ENCODE data around the gene CNTNAP2. TPM values are rescaled to one million over a fixed set of nuclear protein-coding genes. Genes with fewer than 3 reads are reported as not detected.

The CNTNAP2 gene
- total and polyA plus RNA-seq, 9 of the 15 experiments (the other 6 are each of a cell fraction or from before 2014, with no cell fraction given): 0.04 to 0.62 (median 0.09) TPM; not detected in 4

DNA sequence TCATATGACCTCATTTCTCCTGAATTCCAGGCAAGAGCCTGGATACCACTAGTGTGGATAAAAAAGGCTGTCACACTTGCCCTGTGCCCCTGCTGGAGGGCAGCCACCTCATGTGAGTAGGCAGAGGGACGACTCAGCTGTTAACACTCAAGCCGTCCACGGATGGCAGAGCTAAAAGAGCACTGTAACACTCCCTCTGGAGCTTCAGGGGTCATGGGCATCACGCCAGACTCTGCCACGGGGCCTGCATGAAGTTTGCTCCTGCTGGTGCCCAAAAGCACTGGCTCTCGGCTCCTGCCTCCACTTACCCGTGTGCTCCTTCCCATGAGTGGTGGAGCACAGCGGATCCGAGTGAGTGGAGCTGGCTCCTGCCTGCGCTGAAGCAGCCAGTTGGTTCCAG is 1554.2 kb downstream of the CNTNAP2 start:
- no TSS peak for BruUV-seq (replicated peaks)
- no peak for ATAC-seq
- H3K27me3 ChIP-seq (ENCODE audit: control insufficient read depth in 2 of 2, insufficient read depth in 2 of 2, low read length in 2 of 2): no peaks in the 10 kb centered on the region
- in situ Hi-C loops (cut with MboI): no loop called here
- no peak for FAIRE-seq
- WGBS (ENCODE audit: insufficient coverage, low coverage, missing lambda C conversion rate): 2% methylated on average over 10 of the region's 10 CpGs
- no peak overlapping the region for H3K27ac ChIP-seq (ENCODE audit: extremely low read depth, low read depth, low read length)
- no peak overlapping the region for H3K9ac ChIP-seq (ENCODE audit: insufficient read depth in 1 of 2, low read depth in 2 of 2, low read length in 2 of 2)
- H3K9me3 ChIP-seq (replicated peaks; ENCODE audit: control insufficient read depth, insufficient read depth, low read depth, low read length): no peaks in the 10 kb centered on the region
- no peaks in the 10 kb centered on the region for H3K36me3 ChIP-seq (ENCODE audit: control insufficient read depth, insufficient read depth, low read length)
- DNase-seq (ENCODE audit: extremely low read depth in 1 of 4, low spot score in 3 of 4): no peak
- TF ChIP-seq CHAMP1 (IDR thresholded peaks at IDR 0.05): no peak
- no peaks in the 10 kb centered on the region for H3K4me1 ChIP-seq (replicated peaks in 1 of 2; ENCODE audit: control insufficient read depth in 2 of 2, insufficient read depth in 2 of 2, low read length in 2 of 2)
- intact Hi-C loops (cut with micrococcal nuclease): no loop called here
- no peaks in the 10 kb centered on the region for H3K79me2 ChIP-seq (ENCODE audit: control insufficient read depth, insufficient read depth, low read length)
- CTCF ChIA-PET (ENCODE audit: low intra/inter-chr PET ratio): no interaction called here
- no peak overlapping the region for H3K4me2 ChIP-seq (ENCODE audit: insufficient read depth, low read length)
- H3K4me3 ChIP-seq: no peak overlapping the region
- H4K20me1 ChIP-seq (replicated peaks; ENCODE audit: control insufficient read depth, insufficient read depth, low read length): no peaks in the 10 kb centered on the region
- POLR2A ChIA-PET: no interaction called here
- H2AFZ ChIP-seq (ENCODE audit: low read depth, low read length): no peak overlapping the region
- no peaks in the 10 kb centered on the region for H3K9me1 ChIP-seq (ENCODE audit: control insufficient read depth, insufficient read depth, low read length)

GRCh38 chr7:147674705-147675104 is 1558.1 kb downstream of the CNTNAP2 start:
- Histone ChIP-seq H3K27me3 (ENCODE audit: control insufficient read depth in 2 of 2, insufficient read depth in 2 of 2, low read length in 2 of 2) (no peaks in the 10 kb centered on the region), H3K9ac (ENCODE audit: insufficient read depth in 1 of 2, low read depth in 2 of 2, low read length in 2 of 2) (no peak overlapping the region), H2AFZ (ENCODE audit: low read depth, low read length) (no peak overlapping the region), H3K4me2 (ENCODE audit: insufficient read depth, low read length) (no peak overlapping the region), H3K4me1 (replicated peaks in 1 of 2; ENCODE audit: control insufficient read depth in 2 of 2, insufficient read depth in 2 of 2, low read length in 2 of 2) (no peaks in the 10 kb centered on the region), H3K79me2 (ENCODE audit: control insufficient read depth, insufficient read depth, low read length) (no peaks in the 10 kb centered on the region), H3K4me3 (no peak overlapping the region), H3K36me3 (ENCODE audit: control insufficient read depth, insufficient read depth, low read length) (no peaks in the 10 kb centered on the region), H3K9me1 (ENCODE audit: control insufficient read depth, insufficient read depth, low read length) (no peaks in the 10 kb centered on the region), H4K20me1 (replicated peaks; ENCODE audit: control insufficient read depth, insufficient read depth, low read length) (no peaks in the 10 kb centered on the region), H3K9me3 (replicated peaks; ENCODE audit: control insufficient read depth, insufficient read depth, low read depth, low read length) (no peaks in the 10 kb centered on the region), H3K27ac (ENCODE audit: extremely low read depth, low read depth, low read length) (no peak overlapping the region)
- in situ Hi-C loops (cut with MboI) (no loop called here), intact Hi-C loops (cut with micrococcal nuclease) (no loop called here)
- BruUV-seq (replicated peaks): no TSS peak
- no peak for DNase-seq (ENCODE audit: extremely low read depth in 1 of 4, low spot score in 3 of 4)
- ChIA-PET CTCF (ENCODE audit: low intra/inter-chr PET ratio) (no interaction called here), POLR2A (no interaction called here)
- FAIRE-seq: no peak
- no peak for ATAC-seq
- TF ChIP-seq, protein P1, sequence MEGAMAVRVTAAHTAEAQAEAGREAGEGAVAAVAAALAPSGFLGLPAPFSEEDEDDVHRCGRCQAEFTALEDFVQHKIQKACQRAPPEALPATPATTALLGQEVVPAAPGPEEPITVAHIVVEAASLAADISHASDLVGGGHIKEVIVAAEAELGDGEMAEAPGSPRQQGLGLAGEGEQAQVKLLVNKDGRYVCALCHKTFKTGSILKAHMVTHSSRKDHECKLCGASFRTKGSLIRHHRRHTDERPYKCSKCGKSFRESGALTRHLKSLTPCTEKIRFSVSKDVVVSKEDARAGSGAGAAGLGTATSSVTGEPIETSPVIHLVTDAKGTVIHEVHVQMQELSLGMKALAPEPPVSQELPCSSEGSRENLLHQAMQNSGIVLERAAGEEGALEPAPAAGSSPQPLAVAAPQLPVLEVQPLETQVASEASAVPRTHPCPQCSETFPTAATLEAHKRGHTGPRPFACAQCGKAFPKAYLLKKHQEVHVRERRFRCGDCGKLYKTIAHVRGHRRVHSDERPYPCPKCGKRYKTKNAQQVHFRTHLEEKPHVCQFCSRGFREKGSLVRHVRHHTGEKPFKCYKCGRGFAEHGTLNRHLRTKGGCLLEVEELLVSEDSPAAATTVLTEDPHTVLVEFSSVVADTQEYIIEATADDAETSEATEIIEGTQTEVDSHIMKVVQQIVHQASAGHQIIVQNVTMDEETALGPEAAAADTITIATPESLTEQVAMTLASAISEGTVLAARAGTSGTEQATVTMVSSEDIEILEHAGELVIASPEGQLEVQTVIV (CRISPR knock-in tag; IDR thresholded peaks at IDR 0.05; ENCODE audit: borderline replicate concordance): no peak
- TF ChIP-seq JUN (IDR thresholded peaks at IDR 0.05; ENCODE audit: borderline replicate concordance, low read depth, low read length) (no peak), JUN (CRISPR knock-in tag; IDR thresholded peaks at IDR 0.05; ENCODE audit: borderline replicate concordance) (no peak), SIN3B (IDR thresholded peaks at IDR 0.05; ENCODE audit: low read depth) (no peak), MAFK (IDR thresholded peaks at IDR 0.05; ENCODE audit: low read length) (peak; percentile 86), NR0B1 (IDR thresholded peaks at IDR 0.05; ENCODE audit: partially characterized antibody) (no peak), XRCC4 (IDR thresholded peaks at IDR 0.05; ENCODE audit: extremely low read depth, insufficient read depth, insufficient read length) (no peak)
